OCI-LY1 (cell line): Measurements from ENCODE around the gene SIRT4.

Source experiments
- EZH2 ChIP-seq: fragments of 200-600 bp; sonication (generic), shearing (Covaris generic); IDR thresholded peaks from 2 replicates; pipeline ENCODE4 v1.8.0; 2017; ENCODE audit warnings: borderline replicate concordance, mixed run types, mild to moderate bottlenecking, antibody characterized with exemption, low read length, moderate library complexity, mixed read lengths
- TF ChIP-seq, protein P1 (sequence below): fragments of 200-600 bp; sonication (generic), shearing (Covaris generic); IDR thresholded peaks from 2 replicates; pipeline ENCODE4 v1.5.1; 2017; ENCODE audit warnings: mild to moderate bottlenecking, antibody characterized with exemption, low read length, moderate library complexity, mixed read lengths

- TF ChIP-seq, protein P1, sequence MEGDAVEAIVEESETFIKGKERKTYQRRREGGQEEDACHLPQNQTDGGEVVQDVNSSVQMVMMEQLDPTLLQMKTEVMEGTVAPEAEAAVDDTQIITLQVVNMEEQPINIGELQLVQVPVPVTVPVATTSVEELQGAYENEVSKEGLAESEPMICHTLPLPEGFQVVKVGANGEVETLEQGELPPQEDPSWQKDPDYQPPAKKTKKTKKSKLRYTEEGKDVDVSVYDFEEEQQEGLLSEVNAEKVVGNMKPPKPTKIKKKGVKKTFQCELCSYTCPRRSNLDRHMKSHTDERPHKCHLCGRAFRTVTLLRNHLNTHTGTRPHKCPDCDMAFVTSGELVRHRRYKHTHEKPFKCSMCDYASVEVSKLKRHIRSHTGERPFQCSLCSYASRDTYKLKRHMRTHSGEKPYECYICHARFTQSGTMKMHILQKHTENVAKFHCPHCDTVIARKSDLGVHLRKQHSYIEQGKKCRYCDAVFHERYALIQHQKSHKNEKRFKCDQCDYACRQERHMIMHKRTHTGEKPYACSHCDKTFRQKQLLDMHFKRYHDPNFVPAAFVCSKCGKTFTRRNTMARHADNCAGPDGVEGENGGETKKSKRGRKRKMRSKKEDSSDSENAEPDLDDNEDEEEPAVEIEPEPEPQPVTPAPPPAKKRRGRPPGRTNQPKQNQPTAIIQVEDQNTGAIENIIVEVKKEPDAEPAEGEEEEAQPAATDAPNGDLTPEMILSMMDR, result peak; percentile 30; the same call in 1 of the 2 replicates
- no peak for TF ChIP-seq EZH2
Observed at GRCh38 chr12:120254809-120255208, 47.3 kb upstream of the SIRT4 start.
